Mesendoderm (in vitro differentiated cells): ENCODE measurements around the gene SPACA4.
"Not testable (repeated sequence)": the region's sequence is repeated elsewhere in the genome, so short reads cannot be mapped to it uniquely, and the experiment has no call there.

Experiments
- DNase-seq: peaks from one replicate; pipeline ENCODE4 v3.0.0; 2013
- H2AK5ac ChIP-seq: 2 replicates; pipeline ENCODE4 v1.6.1; 2013; ENCODE audit warnings: low read length, inconsistent platforms
- H2BK120ac ChIP-seq: 2 replicates; pipeline ENCODE4 v1.6.1; 2013; ENCODE audit warnings: low read depth, mild to moderate bottlenecking, low read length, moderate library complexity, mixed read lengths
- H2BK15ac ChIP-seq: replicated peaks from 2 replicates; pipeline ENCODE4 v1.6.1; 2013; ENCODE audit warnings: low read depth, mild to moderate bottlenecking, moderate library complexity
- H2BK5ac ChIP-seq: 2 replicates; pipeline ENCODE4 v1.6.1; 2013; ENCODE audit warnings: low read length, inconsistent platforms
- H3K18ac ChIP-seq: 2 replicates; pipeline ENCODE4 v1.6.1; 2013; ENCODE audit warnings: mild to moderate bottlenecking, low read length, mixed read lengths
- H3K23ac ChIP-seq: one replicate; pipeline ENCODE4 v1.6.1; 2013; ENCODE audit warnings: low read length
- H3K27ac ChIP-seq: 2 replicates; pipeline ENCODE4 v1.5.1; 2013; ENCODE audit warnings: low read depth, mild to moderate bottlenecking, inconsistent platforms, low read length, moderate library complexity
- H3K27me3 ChIP-seq: 2 replicates; pipeline ENCODE4 v1.6.1; 2013; ENCODE audit warnings: low read length, control low read depth, mild to moderate bottlenecking, inconsistent platforms; ENCODE audit not compliant: insufficient read depth, poor library complexity
- H3K36me3 ChIP-seq: 2 replicates; pipeline ENCODE4 v1.6.1; 2013; ENCODE audit warnings: low read length, inconsistent platforms; ENCODE audit not compliant: control insufficient read depth, insufficient read depth
- H3K4ac ChIP-seq: one replicate; pipeline ENCODE4 v1.6.1; 2013; ENCODE audit warnings: low read depth, mild to moderate bottlenecking, low read length, moderate library complexity
- H3K4me1 ChIP-seq: 2 replicates; pipeline ENCODE4 v1.6.1; 2013; ENCODE audit warnings: low read depth, low read length, inconsistent platforms; ENCODE audit not compliant: control insufficient read depth
- H3K4me2 ChIP-seq: 2 replicates; pipeline ENCODE4 v1.6.1; 2013; ENCODE audit warnings: low read length
- H3K4me3 ChIP-seq: 2 replicates; pipeline ENCODE4 v1.5.1; 2013; ENCODE audit warnings: mild to moderate bottlenecking, low read length
- H3K56ac ChIP-seq: one replicate; pipeline ENCODE4 v1.6.1; 2013; ENCODE audit warnings: low read length
- H3K79me1 ChIP-seq: 2 replicates; pipeline ENCODE4 v1.6.1; 2013; ENCODE audit warnings: low read length, inconsistent platforms
- H3K79me2 ChIP-seq: 2 replicates; pipeline ENCODE4 v1.6.1; 2013; ENCODE audit warnings: mild to moderate bottlenecking, low read length; ENCODE audit not compliant: control insufficient read depth, insufficient read depth
- H3K9ac ChIP-seq: 2 replicates; pipeline ENCODE4 v1.6.1; 2013; ENCODE audit warnings: low read length, inconsistent platforms
- H4K5ac ChIP-seq: one replicate; pipeline ENCODE4 v1.6.1; 2013; ENCODE audit warnings: low read length
- H4K8ac ChIP-seq: one replicate; pipeline ENCODE4 v1.6.1; 2013; ENCODE audit warnings: low read depth, mild to moderate bottlenecking, control low read depth, low read length, moderate library complexity
- WGBS: extraction: QIAGEN DNeasy Blood & Tissue Kit; methylation state at CpG from one replicate; pipeline ENCODE4 v1.1.7; 2013; ENCODE audit warnings: low lambda C conversion rate, missing lambda C conversion rate; ENCODE audit not compliant: insufficient coverage; ENCODE audit errors: extremely low coverage; 5-methylcytosine and 5-hydroxymethylcytosine counted together

SPACA4 gene

GRCh38 chr19:48630296-48631063, 23.9 kb downstream of the SPACA4 start:
- DNase-seq, result peak; percentile 90
- Histone ChIP-seq H2BK15ac (no peak overlapping the region), H2BK120ac (peak overlapping the region; percentile 10), H3K4me1 (peaks cover 12% of the 10 kb centered on the region), H4K5ac (no peak overlapping the region), H3K56ac (peak overlapping the region; percentile 89), H3K4ac (no peak overlapping the region), H3K4me2 (peak overlapping the region; percentile 79), H3K4me3 (peak overlapping the region; percentile 17), H2BK5ac (peak overlapping the region; percentile 45), H3K36me3 (no peaks in the 10 kb centered on the region), H3K9ac (peak overlapping the region; percentile 76), H3K18ac (peak overlapping the region; percentile 56), H2AK5ac (no peak overlapping the region), H4K8ac (no peak overlapping the region), H3K27me3 (no peaks in the 10 kb centered on the region), H3K79me1 (peaks cover under 1% of the 10 kb centered on the region), H3K27ac (peak overlapping the region; percentile 83), H3K23ac (no peak overlapping the region), H3K79me2 (no peaks in the 10 kb centered on the region)
- WGBS, result no CpG with 5 or more reads among the region's 47 CpGs

- Histone ChIP-seq H3K79me2 (no peaks in the 10 kb centered on the region), H3K36me3 (no peaks in the 10 kb centered on the region), H3K4ac (no peak overlapping the region), H3K56ac (peak overlapping the region; percentile 89), H3K27ac (no peak overlapping the region), H3K4me1 (peaks cover 12% of the 10 kb centered on the region), H2BK5ac (no peak overlapping the region), H4K5ac (no peak overlapping the region), H3K27me3 (peaks cover 6% of the 10 kb centered on the region), H3K79me1 (no peaks in the 10 kb centered on the region), H3K23ac (no peak overlapping the region), H2AK5ac (no peak overlapping the region), H3K4me3 (no peak overlapping the region), H2BK15ac (no peak overlapping the region), H3K9ac (peak overlapping the region; percentile 76), H4K8ac (no peak overlapping the region), H3K4me2 (peak overlapping the region; percentile 79), H3K18ac (no peak overlapping the region), H2BK120ac (no peak overlapping the region)
- WGBS, result no CpG with 5 or more reads among the region's 3 CpGs
- DNase-seq, result no peak
These were observed 24.7 kb downstream of the SPACA4 start for GRCh38 chr19:48631225-48631624.

DNA sequence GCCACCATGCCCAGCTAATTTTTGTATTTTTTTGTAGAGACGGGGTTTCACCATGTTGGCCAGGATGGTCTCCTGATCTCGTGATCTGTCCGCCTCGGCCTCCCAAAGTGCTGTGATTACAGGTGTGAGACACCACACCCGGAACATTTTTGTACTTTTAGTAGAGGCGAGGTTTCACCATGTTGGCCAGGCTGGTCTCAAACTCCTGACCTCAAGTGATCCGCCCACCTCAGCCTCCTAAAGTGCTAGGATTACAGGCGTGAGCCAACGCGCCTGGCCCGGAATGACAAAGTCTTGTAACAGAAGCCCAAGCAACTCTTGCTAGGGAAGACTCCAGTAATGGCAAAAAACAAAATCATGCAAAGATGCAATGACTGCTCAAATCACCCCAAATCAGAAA, 25.7 kb downstream of the SPACA4 start:
- H2BK15ac ChIP-seq, H3K27me3 ChIP-seq, H4K5ac ChIP-seq, H2AK5ac ChIP-seq, H3K36me3 ChIP-seq, H3K27ac ChIP-seq, DNase-seq, H3K56ac ChIP-seq, H3K79me1 ChIP-seq, H3K4ac ChIP-seq, H4K8ac ChIP-seq, H2BK5ac ChIP-seq, H2BK120ac ChIP-seq, H3K18ac ChIP-seq, H3K9ac ChIP-seq, H3K4me2 ChIP-seq, H3K23ac ChIP-seq, H3K4me1 ChIP-seq, H3K4me3 ChIP-seq, H3K79me2 ChIP-seq: not testable (repeated sequence)
- no CpG with 5 or more reads among the region's 11 CpGs for WGBS

DNA sequence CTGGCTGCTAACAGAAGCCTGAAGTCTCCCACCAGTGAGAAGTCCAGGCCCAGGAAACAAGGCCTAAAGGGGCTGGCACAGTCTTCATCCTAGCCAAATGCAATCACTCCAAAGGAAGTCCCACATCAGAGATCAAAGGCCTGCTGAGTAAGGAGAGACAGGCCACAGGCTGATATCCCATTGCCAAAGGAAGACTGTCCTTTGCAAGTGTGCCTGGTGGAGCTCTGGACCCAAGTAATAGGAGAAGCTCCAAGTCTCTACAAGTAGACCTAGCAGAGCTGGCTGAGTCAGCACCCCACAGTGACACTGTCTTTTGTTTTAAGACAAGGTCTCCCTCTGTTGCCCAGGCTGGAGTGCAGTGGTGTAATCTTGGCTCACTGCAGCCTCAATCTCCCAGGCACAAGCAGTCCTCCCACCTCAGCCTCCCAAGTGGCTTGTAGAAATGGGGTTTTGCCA, 26.2 kb downstream of the SPACA4 start:
- no peak overlapping the region for H3K4ac ChIP-seq
- H3K56ac ChIP-seq, result no peak overlapping the region
- peaks cover 9% of the 10 kb centered on the region for H3K4me1 ChIP-seq
- H3K27ac ChIP-seq, result no peak overlapping the region
- H3K18ac ChIP-seq, result no peak overlapping the region
- DNase-seq, result no peak
- H3K9ac ChIP-seq, result no peak overlapping the region
- peaks cover 9% of the 10 kb centered on the region for H3K27me3 ChIP-seq
- H3K4me3 ChIP-seq, result no peak overlapping the region
- H2AK5ac ChIP-seq, result no peak overlapping the region
- no peaks in the 10 kb centered on the region for H3K79me1 ChIP-seq
- no peak overlapping the region for H4K8ac ChIP-seq
- H3K4me2 ChIP-seq, result no peak overlapping the region
- H3K23ac ChIP-seq, result no peak overlapping the region
- no peak overlapping the region for H2BK5ac ChIP-seq
- no peak overlapping the region for H4K5ac ChIP-seq
- no peak overlapping the region for H2BK15ac ChIP-seq
- H3K36me3 ChIP-seq, result no peaks in the 10 kb centered on the region
- no peaks in the 10 kb centered on the region for H3K79me2 ChIP-seq
- no peak overlapping the region for H2BK120ac ChIP-seq

DNA sequence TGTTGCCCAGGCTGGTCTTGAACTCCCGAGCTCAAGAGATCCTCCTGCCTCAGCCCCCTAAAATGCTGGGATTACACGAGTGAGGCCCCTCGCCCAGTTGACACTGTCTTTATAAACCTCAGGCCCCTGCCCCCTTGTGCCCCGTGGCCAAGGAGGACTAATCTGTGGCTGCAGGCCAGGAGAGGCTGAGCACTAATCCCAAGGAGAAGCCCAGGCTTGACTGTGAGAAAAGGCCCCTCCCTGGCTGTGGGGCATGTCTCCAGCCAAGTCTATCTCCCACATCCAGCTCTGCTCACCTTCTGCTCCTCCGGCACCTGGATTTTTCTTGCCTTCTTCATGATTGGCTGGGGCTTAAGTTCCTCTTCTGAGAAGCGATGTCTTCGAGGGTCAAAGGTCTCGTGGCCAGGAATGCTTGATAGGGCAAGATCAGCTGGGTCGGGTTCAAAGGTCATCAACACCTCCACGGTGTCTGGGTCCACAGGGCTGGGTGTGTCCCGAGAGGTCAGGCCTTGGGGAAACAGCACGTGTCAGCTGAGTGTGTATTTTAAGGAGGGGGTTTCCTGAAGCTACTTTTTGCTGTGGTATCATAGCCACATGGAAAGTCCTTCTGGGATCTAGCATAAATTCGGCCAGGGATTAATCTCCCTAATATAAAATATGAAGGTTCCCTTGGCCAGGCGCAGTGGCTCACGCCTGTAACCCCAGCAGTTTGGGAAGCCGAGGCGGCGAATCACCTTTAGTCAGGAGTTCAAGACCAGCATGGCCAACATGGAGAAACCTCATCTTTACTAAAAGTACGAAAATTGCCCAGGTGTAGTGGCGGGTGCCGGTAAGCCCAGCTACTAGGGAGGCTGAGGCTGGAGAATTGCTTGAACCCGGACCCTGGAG, 26.9 kb downstream of the SPACA4 start:
- no peak overlapping the region for H3K27ac ChIP-seq
- H2BK120ac ChIP-seq, result no peak overlapping the region
- H3K27me3 ChIP-seq, result peaks cover 9% of the 10 kb centered on the region
- H2BK15ac ChIP-seq, result no peak overlapping the region
- no peak overlapping the region for H3K9ac ChIP-seq
- H3K4ac ChIP-seq, result no peak overlapping the region
- no peak overlapping the region for H3K4me3 ChIP-seq
- no peak overlapping the region for H2BK5ac ChIP-seq
- no peak overlapping the region for H3K23ac ChIP-seq
- H3K79me2 ChIP-seq, result no peaks in the 10 kb centered on the region
- no peak overlapping the region for H3K4me2 ChIP-seq
- DNase-seq, result no peak
- no peaks in the 10 kb centered on the region for H3K79me1 ChIP-seq
- H3K36me3 ChIP-seq, result no peaks in the 10 kb centered on the region
- no CpG with 5 or more reads among the region's 22 CpGs for WGBS
- peaks cover 10% of the 10 kb centered on the region for H3K4me1 ChIP-seq
- H4K8ac ChIP-seq, result no peak overlapping the region
- no peak overlapping the region for H2AK5ac ChIP-seq
- H3K18ac ChIP-seq, result no peak overlapping the region
- no peak overlapping the region for H3K56ac ChIP-seq
- H4K5ac ChIP-seq, result no peak overlapping the region
